CD4-positive, alpha-beta T cell treated with Interleukin-15 for 4 hours (primary cell): ENCODE results near the gene POU3F4.

Experiments
- DNase-seq: peaks from one replicate; pipeline ENCODE4 v3.0.0-alpha.2; 2020; ENCODE audit warnings: low spot score

POU3F4 gene

DNA sequence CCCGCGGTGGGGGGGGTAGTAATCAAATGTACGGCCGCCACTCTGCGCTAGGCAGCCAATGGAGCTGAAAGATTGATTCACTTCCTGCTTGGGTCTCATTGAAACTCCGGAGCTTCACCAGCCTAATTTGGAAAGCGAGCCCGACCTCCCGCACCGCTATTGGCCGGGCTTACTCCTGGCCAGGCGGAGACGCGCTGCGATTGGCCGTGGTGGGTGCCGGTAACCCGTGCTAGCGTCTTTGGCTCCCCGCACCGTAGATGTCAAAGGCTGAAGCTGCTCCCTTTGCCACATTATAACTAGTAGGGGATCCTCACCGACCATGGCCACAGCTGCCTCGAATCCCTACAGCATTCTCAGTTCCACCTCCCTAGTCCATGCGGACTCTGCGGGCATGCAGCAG, at the start of gene POU3F4:
Gene POU3F4, plus strand, starts transcription at position 285 of the 400 bp plus-strand sequence. Its CDS starts 35 bp downstream, at position 320.
- no peak for DNase-seq

DNA sequence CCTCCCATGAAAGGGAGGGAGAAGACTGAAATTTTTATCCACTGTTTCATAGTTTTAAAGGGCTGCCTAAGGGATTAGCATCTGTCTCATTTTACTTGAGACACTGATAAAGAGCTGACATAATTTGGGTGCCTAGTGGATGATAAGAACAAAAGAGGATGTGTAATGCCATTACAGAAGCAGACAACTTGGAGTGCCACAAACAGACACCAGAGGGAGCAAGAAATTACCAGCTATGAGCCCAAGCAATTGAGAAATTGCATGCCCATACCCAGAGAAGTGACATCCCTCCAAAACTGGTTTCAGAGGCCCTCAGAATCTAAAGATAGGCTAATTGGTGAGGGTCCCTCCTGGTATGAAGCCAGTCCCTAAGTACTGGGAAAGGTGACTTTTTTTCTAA, 38.5 kb upstream of the POU3F4 start:
- no peak for DNase-seq

DNA sequence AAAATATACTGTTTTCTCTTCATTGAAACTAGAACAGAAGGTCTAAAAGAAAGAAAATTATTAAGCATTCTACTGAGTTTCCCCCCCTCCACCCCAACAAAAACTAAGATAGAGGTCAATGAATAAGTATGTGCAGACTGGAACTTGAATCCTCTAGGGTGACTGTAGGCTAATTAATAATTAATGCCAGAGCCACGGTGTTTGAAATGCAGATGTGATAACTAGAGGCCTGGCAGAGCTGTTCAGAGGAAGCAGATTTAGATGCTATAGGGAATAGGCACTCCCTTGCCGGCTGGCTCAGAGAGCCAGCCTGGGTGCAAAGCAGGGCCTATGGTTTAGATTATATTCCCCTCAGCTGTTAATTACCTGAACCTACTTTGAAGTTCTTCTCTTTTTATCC, 12.2 kb upstream of the POU3F4 start:
- no peak for DNase-seq

DNA sequence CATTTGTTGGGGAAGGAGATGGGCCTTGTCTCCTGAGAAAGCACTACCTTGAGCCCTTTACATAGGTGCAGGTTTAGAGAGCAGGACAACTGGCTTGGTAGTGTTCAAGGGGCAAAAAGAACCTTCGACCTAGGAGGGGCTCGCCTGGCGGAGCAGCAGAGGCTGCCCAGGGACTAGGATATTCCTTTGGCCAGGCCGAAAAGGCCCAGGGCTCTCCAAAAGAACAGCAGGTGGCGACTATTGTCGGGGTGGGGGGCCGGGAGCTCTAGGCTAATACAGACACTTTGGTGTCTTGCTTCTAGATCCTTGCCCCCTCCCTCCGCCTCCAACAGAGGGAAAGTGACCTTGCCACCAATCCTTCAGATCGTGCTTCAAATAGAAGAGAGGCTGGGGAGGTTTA, 7.1 kb upstream of the POU3F4 start:
- no peak for DNase-seq

DNA sequence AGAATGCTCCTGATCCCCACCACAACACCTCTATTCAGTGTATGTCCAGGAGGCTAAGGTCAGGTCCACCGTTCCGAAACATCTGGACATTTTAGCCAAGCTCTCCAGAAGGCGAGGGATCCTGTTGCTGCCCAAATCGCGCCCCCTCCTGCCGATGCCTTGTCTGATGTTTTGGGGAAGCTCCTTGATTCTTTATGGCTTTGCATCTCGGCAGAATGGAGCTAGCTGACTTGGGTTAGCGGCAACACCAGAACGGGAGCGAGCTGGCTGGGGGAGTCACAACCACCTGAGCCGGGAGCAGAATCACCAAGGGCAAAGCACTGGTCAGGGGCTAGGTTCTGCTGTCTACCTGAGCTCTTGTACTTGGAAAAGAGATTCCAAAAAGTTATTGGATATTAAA, 6.6 kb upstream of the POU3F4 start:
- DNase-seq: no peak

DNA sequence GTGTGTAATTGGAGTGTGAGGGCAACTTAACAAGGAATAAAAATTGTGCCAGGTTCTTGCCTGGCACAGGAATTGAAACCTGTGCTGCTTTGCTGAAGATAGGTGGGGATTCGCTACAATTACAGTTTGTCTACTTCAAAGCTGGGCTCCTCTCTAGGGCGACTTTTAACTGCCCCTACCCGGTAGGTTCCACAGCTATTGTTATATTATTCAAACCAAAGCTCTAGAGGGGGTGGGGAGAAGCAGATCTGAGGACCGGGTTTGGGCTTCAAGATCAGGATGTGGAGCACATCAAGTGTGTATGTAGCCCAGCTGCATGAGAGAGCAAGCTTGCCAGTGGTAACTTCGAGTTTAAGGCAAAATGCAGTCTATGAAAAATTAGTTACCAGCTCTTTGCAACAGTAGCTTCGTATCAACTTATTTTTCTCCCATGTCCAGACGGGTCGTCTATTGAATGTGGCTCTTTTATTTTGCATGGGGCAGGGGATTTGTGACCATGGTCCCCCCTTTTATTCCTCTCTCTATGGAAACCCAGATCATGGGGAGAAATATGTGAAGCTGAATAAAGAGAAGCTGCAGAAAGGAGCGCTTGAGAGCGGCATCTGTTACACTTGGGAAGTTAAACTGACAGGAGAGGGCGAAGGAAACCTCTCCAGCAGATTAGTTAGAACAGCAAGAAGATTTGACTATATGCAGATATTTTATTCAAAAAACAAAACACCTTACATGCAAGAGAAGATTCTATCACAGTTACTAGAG, 3.2 kb upstream of the POU3F4 start:
- no peak for DNase-seq

DNA sequence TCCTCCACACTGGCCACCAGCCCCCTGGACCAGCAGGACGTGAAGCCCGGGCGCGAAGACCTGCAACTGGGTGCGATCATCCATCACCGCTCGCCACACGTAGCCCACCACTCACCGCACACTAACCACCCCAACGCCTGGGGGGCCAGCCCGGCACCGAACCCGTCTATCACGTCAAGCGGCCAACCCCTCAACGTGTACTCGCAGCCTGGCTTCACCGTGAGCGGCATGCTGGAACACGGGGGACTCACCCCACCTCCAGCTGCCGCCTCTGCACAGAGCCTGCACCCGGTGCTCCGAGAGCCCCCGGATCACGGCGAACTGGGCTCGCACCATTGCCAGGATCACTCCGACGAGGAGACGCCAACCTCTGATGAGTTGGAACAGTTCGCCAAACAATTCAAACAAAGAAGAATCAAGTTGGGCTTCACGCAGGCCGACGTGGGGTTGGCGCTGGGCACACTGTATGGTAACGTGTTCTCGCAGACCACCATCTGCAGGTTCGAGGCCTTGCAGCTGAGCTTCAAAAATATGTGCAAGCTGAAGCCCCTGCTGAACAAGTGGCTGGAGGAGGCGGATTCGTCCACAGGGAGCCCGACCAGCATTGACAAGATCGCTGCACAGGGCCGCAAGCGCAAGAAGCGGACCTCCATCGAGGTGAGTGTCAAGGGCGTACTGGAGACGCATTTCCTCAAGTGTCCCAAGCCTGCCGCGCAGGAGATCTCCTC, 600 bp downstream of the POU3F4 start:
- no peak for DNase-seq

DNA sequence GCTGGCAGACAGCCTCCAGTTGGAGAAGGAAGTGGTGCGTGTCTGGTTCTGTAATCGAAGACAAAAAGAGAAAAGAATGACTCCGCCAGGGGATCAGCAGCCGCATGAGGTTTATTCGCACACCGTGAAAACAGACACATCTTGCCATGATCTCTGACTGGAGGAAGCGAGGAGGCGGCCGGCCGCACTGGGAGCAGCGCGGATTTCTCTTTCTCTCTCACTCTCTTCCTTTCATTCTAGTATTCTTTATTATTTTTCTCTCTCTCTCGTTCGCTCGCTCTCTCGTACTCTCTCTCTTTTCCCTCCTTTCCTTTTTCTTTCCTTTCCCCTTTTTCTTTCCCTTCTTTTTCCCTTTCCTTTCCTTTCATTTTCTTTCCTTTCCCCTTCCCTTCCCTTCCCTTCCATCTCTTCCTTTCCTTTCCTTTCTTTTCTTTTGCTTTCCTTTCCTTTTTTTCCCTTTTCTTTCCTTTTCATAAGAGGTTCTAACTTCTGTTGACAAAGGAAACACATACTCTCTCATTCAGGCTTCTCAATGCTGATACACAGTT, 1.2 kb downstream of the POU3F4 start:
- no peak for DNase-seq

DNA sequence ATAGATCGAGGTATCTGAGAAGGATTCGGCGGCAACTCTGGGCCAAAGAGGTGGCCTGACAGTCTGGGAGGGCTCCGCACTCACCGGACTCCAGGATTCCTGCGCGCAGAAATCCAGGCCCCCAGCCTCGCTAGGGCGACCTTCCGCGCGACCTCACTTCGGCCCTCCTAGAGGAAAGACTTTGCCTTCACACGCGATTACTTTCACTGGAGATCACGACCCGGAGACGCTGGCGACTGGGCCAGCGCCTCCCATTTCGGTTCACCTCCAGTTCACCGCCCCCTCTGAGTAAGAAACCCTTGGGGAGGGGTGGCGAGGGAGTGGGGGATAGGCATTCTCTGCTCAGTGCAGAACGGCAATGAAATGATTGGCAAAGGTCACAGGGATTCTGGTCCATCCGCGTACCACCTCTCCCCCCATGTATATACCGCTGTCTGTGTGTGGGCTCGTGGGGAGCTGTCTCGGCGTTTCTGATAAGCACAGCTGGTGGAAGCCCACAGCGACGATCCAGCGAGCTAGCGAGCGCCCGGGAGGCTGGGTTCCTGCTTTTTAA, 2.5 kb downstream of the POU3F4 start:
- DNase-seq: no peak

DNA sequence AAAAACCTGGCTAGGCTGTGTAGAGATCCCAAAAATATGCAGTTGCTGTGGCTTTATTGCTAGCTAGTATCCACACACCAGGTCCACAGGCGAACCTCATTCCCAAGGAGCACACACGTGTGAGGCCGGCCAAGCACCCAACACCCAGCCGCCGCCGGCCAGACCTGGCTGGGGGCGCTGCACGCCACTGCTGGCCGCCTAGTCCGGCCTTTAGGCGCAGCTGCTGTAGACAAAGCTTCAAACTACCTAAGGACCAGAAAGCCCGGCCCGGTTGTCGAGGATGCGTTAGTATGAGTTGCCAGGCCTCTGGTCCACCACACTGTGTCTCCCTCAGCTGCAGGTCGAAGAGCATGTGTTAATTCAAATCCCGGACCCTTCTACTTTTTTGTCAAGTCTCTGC, 3.1 kb downstream of the POU3F4 start:
- no peak for DNase-seq

DNA sequence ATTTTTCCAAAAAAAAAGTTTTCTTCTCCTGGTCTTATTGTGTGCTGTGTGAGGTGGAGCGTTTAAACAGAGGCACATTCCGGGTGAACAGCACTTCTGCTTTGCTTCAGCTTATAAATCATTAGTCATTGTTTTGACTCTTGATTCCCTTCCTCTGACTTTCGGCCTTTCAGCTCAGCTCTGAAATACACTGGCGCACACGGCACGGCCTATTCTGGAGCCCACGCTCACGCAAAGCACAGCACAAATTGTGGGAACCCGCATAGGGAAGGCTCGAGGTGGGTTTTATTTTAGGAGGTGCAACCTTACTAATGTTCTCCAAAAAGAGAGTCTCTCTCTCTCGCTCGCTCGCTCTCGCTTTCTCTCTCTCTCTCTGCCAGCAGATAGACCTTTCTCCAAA, 4.0 kb downstream of the POU3F4 start:
- DNase-seq: no peak

DNA sequence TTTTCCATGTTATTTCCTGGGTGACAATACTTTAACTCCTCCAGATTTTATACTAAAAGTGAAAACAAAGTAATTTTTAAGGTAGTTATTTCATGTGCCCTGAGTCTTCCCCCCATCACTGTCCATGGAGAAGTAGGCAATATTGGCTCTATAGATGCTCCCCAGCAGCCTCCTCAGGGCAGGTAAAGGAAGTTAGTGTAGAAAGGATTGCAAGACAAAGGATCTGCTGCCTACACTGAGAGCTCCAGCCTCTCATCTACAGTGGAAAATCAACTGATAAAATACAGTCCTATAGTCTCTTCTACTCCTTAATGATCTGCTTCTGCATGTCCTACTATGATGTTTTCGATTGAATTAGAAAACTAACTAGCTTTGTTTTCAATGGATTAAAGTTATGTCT, 8.5 kb downstream of the POU3F4 start:
- no peak for DNase-seq

DNA sequence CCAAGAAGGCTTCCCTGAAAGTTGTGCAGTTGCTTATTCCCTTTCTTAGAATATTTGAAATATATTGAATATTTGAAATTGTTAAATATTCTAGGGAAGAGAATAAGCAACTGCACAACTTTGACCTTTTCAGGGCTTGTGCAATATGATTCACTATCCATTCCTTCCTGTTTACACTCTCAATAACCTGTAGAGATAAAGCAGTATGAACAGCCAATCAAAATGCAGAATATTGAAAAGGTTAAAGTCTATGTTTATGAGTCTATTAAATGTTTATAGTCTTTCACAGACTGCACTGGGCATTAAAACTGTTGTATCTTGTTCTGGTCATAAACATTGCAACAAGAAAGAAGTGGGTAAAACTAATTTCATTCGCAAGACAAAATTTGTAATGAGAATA, 13.8 kb downstream of the POU3F4 start:
- DNase-seq: no peak

DNA sequence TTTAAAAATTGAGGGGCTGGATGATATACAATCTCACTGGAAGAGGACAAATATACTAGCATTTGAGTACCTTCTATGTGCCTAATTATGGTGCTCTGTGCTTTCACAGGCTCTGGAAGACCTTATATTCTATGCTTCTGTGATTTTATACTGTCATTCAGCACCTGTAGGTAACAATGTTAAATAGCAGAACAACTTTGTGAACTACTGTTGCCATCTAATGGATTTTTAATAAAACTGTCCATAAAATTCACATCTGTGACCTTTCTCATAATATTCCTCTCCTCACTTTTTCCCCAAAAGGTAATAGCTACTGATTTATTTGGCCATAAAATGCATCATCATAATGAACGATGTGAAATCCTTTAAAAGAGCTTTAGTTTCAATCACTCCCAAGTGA, 21.9 kb downstream of the POU3F4 start:
- DNase-seq: no peak

DNA sequence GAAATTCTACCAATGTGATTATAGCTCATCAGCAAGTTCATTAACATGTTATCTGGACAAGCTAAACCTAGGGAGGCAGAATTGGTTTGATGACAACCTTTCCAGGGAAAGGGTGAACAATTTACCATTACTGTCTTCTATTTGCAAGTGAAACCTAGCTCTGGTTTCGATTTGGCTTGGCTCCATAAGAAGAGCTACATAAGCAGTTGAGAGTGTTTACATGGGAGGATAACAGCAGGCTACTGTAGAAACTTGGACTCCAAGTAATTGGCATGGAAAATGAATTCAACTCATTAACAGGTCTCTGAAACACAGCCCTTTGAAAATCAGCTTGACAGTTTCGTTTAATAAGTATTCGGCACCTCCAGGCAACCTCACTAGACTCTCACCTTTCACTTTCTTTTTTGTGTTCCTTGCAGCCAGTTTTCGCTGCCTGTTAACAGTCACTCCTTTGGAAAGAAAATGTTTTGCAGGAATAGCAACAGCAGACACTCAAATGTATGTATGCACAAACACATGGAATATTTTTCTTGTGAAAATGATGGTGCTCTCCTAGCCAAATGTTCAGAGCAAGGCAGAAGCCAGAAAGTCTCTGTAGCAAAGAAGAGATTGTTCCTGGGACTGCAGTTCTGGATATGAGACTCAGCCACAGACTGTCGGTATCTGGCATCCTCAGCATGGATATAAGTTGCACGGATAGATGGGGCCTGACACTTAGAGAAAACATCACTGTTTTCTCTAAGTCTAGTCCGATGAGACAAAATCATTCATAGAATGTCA, 27.5 kb downstream of the POU3F4 start:
- no peak for DNase-seq
